Mucosa of stomach (tissue), 1 donor: ENCODE measurements around the gene CTIF.

ENCODE experiments used
- H3K27me3 ChIP-seq: one replicate; pipeline ENCODE4 v1.7.0; 2013; ENCODE audit warnings: mild to moderate bottlenecking, low read length; ENCODE audit not compliant: control insufficient read depth, insufficient read depth
- H3K36me3 ChIP-seq: one replicate; pipeline ENCODE4 v1.7.0; 2013; ENCODE audit warnings: low read length; ENCODE audit not compliant: control insufficient read depth, insufficient read depth
- H3K4me1 ChIP-seq: one replicate; pipeline ENCODE4 v1.7.0; 2013; ENCODE audit warnings: mild to moderate bottlenecking, low read length; ENCODE audit not compliant: control insufficient read depth, insufficient read depth
- H3K4me3 ChIP-seq: one replicate; pipeline ENCODE4 v1.7.0; 2013; ENCODE audit warnings: low read length
- H3K9ac ChIP-seq: one replicate; pipeline ENCODE4 v1.7.0; 2013; ENCODE audit warnings: mild to moderate bottlenecking, low read length, moderate library complexity
- H3K9me3 ChIP-seq: one replicate; pipeline ENCODE4 v1.7.0; 2013; ENCODE audit warnings: mild to moderate bottlenecking, low read length, moderate library complexity; ENCODE audit not compliant: control insufficient read depth
- donor health status: Pancreatic carcinoma.

The CTIF gene

GRCh38 chr18:48696218-48696617 lies 157.4 kb downstream of the CTIF start:
- H3K4me3 ChIP-seq: no peak overlapping the region
- no peak overlapping the region for H3K9ac ChIP-seq
- H3K9me3 ChIP-seq: no peaks in the 10 kb centered on the region
- H3K36me3 ChIP-seq: no peaks in the 10 kb centered on the region
- H3K27me3 ChIP-seq: no peaks in the 10 kb centered on the region
- H3K4me1 ChIP-seq: peaks cover 5% of the 10 kb centered on the region

- Histone ChIP-seq H3K9ac (no peak overlapping the region), H3K27me3 (no peaks in the 10 kb centered on the region), H3K9me3 (no peaks in the 10 kb centered on the region), H3K4me1 (peaks cover 5% of the 10 kb centered on the region), H3K4me3 (no peak overlapping the region), H3K36me3 (no peaks in the 10 kb centered on the region)
These were observed 158.6 kb downstream of the CTIF start for GRCh38 chr18:48697441-48697840.

GRCh38 chr18:48698707-48699106 lies 159.9 kb downstream of the CTIF start:
- Histone ChIP-seq H3K27me3 (no peaks in the 10 kb centered on the region), H3K4me1 (peaks cover 5% of the 10 kb centered on the region), H3K4me3 (no peak overlapping the region), H3K9me3 (no peaks in the 10 kb centered on the region), H3K36me3 (no peaks in the 10 kb centered on the region), H3K9ac (no peak overlapping the region)

GRCh38 chr18:48699761-48700160 lies 160.9 kb downstream of the CTIF start:
- Histone ChIP-seq H3K4me1 (peaks cover 5% of the 10 kb centered on the region), H3K9ac (no peak overlapping the region), H3K27me3 (no peaks in the 10 kb centered on the region), H3K9me3 (no peaks in the 10 kb centered on the region), H3K4me3 (no peak overlapping the region), H3K36me3 (no peaks in the 10 kb centered on the region)

- Histone ChIP-seq H3K9me3 (no peaks in the 10 kb centered on the region), H3K36me3 (no peaks in the 10 kb centered on the region), H3K9ac (no peak overlapping the region), H3K4me3 (no peak overlapping the region), H3K27me3 (no peaks in the 10 kb centered on the region), H3K4me1 (peaks cover 5% of the 10 kb centered on the region)
These were observed 161.6 kb downstream of the CTIF start for GRCh38 chr18:48700446-48700845.

- Histone ChIP-seq H3K9ac (no peak overlapping the region), H3K36me3 (no peaks in the 10 kb centered on the region), H3K27me3 (no peaks in the 10 kb centered on the region), H3K9me3 (no peaks in the 10 kb centered on the region), H3K4me3 (no peak overlapping the region), H3K4me1 (peaks cover 5% of the 10 kb centered on the region)
These were observed 163.7 kb downstream of the CTIF start for GRCh38 chr18:48702346-48703027.

GRCh38 chr18:48703028-48703386 lies 164.2 kb downstream of the CTIF start:
- Histone ChIP-seq H3K4me3 (no peak overlapping the region), H3K9me3 (no peaks in the 10 kb centered on the region), H3K27me3 (no peaks in the 10 kb centered on the region), H3K4me1 (peaks cover 5% of the 10 kb centered on the region), H3K9ac (no peak overlapping the region), H3K36me3 (no peaks in the 10 kb centered on the region)

- Histone ChIP-seq H3K9me3 (no peaks in the 10 kb centered on the region), H3K36me3 (no peaks in the 10 kb centered on the region), H3K4me1 (peaks cover 5% of the 10 kb centered on the region), H3K27me3 (no peaks in the 10 kb centered on the region), H3K9ac (no peak overlapping the region), H3K4me3 (no peak overlapping the region)
These were observed 164.6 kb downstream of the CTIF start for GRCh38 chr18:48703418-48703817.

GRCh38 chr18:48705043-48705442 lies 166.2 kb downstream of the CTIF start:
- Histone ChIP-seq H3K4me1 (no peaks in the 10 kb centered on the region), H3K36me3 (no peaks in the 10 kb centered on the region), H3K4me3 (no peak overlapping the region), H3K9me3 (no peaks in the 10 kb centered on the region), H3K27me3 (no peaks in the 10 kb centered on the region), H3K9ac (no peak overlapping the region)

- Histone ChIP-seq H3K9me3 (no peaks in the 10 kb centered on the region), H3K4me3 (no peak overlapping the region), H3K4me1 (no peaks in the 10 kb centered on the region), H3K36me3 (no peaks in the 10 kb centered on the region), H3K27me3 (no peaks in the 10 kb centered on the region), H3K9ac (no peak overlapping the region)
These were observed 166.7 kb downstream of the CTIF start for GRCh38 chr18:48705531-48705930.

GRCh38 chr18:48706731-48707130 lies 167.9 kb downstream of the CTIF start:
- no peak overlapping the region for H3K4me3 ChIP-seq
- no peaks in the 10 kb centered on the region for H3K27me3 ChIP-seq
- no peaks in the 10 kb centered on the region for H3K4me1 ChIP-seq
- H3K36me3 ChIP-seq: no peaks in the 10 kb centered on the region
- H3K9ac ChIP-seq: no peak overlapping the region
- H3K9me3 ChIP-seq: no peaks in the 10 kb centered on the region

- Histone ChIP-seq H3K27me3 (no peaks in the 10 kb centered on the region), H3K4me1 (no peaks in the 10 kb centered on the region), H3K9ac (no peak overlapping the region), H3K9me3 (no peaks in the 10 kb centered on the region), H3K36me3 (no peaks in the 10 kb centered on the region), H3K4me3 (no peak overlapping the region)
These were observed 168.9 kb downstream of the CTIF start for GRCh38 chr18:48707636-48708296.
